ENCODE measurements around the gene LSM3.

The LSM3 gene

DNA sequence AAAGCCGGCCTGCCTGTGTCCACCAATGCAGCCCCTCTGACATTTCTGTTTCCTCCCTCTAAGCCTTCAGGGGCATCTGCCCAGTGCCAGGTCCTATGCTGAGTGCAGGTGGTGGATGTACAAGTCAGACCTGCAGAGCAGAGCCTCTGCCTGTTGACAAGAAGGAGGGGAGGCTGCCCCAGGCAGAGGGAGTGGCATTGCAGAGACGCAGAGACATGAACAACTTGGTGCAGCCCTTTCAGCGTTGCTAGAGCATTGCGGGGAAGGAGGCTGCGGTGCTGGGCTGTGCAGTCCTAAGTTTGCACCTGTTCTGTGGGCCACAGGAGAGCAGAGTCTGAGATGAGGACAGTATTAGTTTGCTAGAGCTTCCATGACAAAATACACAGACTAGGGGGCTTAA lies 65.2 kb downstream of the LSM3 start:
- DNase-seq = no peak

GRCh38 chr3:14244521-14245247 lies 66.1 kb downstream of the LSM3 start:
- DNase-seq = no peak

DNA sequence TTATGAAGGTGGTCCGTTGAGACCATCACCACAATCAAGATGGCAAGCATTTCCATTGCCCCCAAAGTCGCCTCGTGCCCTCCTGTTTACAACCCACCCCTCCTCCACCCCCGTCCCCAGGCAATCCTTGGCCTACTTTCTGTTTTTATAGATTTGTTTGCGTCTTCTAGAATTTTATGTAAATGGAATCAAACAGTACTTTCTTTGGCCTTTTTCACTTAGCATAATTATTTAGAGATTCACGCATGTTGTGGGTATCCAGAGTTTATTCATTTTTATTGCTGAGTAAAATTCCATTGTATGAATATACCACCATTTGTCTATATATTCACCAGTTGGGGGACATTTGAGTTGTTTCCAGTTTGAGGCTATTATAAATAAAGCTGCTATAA lies 66.6 kb downstream of the LSM3 start:
- DNase-seq = no peak

DNA sequence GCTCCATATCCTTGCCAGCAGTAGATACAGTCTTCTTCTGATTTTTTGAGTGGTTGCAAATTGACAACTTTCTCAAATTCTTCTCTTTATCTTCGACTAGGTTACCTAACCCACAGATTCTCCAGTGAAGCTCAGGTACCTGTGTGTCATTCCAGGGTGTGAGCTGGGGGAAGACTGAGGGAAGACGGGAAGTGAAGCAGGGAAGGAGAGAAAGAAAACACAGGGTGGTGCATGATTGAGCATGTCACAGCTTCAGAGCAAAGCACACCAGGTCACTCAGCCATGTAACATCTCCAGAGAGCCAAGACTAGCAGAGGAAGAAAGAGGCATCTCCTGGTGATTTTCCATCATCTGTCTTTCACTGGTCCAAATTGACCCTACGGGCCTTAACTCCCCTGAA lies 67.2 kb downstream of the LSM3 start:
- no peak for DNase-seq

GRCh38 chr3:14246414-14246813 lies 67.8 kb downstream of the LSM3 start:
- no peak for DNase-seq

- DNase-seq = no peak
Measured at GRCh38 chr3:14248477-14248848, 69.8 kb downstream of the LSM3 start.

DNA sequence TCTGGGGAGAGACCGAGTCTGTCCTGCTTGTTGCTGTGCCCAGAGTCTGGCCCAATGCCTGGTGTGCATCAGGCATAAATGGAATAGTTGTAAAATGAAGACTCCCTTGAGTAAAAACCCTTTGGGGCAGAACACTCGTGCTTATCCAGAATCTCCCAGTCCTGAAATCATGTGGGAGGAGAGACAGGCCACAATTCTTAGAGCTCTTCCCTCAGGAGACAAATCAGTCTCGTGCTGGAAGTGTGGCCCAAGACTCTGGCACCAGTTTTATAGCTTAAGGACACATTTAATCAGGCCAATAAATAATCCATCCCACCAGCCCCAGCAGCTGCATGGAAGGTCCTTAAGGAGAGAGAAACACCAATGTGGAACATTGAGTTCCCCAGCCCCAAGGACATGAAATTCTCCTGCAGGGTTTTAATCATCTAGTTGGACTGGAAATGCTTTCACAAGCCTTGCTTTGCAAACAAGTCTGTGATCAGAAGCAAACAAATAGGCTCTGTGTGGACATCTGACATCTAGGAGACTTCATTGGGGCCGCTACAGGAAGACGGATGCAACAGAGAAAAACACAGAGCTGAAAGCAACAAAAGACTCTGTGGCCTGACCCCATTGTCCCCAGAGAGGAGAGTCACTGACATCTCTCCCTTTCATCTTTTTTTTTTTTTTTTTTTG lies 70.4 kb downstream of the LSM3 start:
- DNase-seq = no peak
